GM23248 (cell line): ENCODE measurements around the gene FAF2.
"Not testable (repeated sequence)": the region's sequence is repeated elsewhere in the genome, so short reads cannot be mapped to it uniquely, and the experiment has no call there.

Experiments used
- EZH2 ChIP-seq: fragments of 200-600 bp; sonication (generic); IDR thresholded peaks from 2 replicates; pipeline ENCODE4 v1.6.1; 2018; ENCODE audit warnings: antibody characterized with exemption, mild to moderate bottlenecking; ENCODE audit not compliant: insufficient read depth, poor library complexity, severe bottlenecking
- EZH2phosphoT487 ChIP-seq: fragments of 200-600 bp; sonication (generic); IDR thresholded peaks from 2 replicates; pipeline ENCODE4 v1.6.1; 2018; ENCODE audit warnings: antibody characterized with exemption, moderate library complexity, mild to moderate bottlenecking, low read depth; ENCODE audit not compliant: insufficient read depth

- not testable (repeated sequence) for TF ChIP-seq EZH2, EZH2phosphoT487
Observed at GRCh38 chr5:176408252-176408573, 40.0 kb upstream of the FAF2 start.
